Activated CD4-positive, alpha-beta T cell treated with anti-CD3 and anti-CD28 coated beads, Interleukin-2, amount 50 U/mL, for 24 hours (primary cell): ENCODE data around the gene TTC23L.
"Not testable (repeated sequence)": the region's sequence is repeated elsewhere in the genome, so short reads cannot be mapped to it uniquely, and the experiment has no call there.

ENCODE experiments used
- DNase-seq, 2 donors: peaks; one replicate each; pipeline ENCODE4 v3.0.0-alpha.2; 2020; ENCODE audit warnings: low read depth in 1 of 2, low spot score in 1 of 2

TTC23L gene

GRCh38 chr5:34838785-34839714 lies at the start of gene TTC23L:
Gene TTC23L, plus strand, starts transcription at chr5:34839164. Its CDS starts 1,508 bp downstream, at chr5:34840672.
- peak; percentile 72 to 86 for DNase-seq

DNA sequence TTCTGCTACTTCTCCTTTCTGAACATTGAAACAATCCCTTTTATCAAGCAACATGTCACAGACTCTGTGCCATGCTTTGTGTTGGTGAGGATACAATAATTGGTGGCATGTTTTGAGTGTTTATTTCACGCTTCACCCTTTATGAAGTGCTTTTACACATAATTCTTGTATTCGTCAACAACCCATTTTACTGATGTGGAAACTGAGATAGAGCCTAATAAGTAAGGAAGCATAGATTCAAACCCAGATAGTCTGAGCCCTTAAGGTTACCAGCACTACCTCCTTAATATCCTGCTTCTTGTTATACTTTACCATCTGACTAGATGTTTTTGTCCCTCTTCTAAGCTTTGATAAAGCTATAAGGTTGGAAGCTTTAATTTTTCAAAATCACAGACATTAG lies 49.3 kb upstream of the TTC23L start:
- no peak for DNase-seq

GRCh38 chr5:34790069-34790468 lies 48.9 kb upstream of the TTC23L start:
- DNase-seq: no peak

DNA sequence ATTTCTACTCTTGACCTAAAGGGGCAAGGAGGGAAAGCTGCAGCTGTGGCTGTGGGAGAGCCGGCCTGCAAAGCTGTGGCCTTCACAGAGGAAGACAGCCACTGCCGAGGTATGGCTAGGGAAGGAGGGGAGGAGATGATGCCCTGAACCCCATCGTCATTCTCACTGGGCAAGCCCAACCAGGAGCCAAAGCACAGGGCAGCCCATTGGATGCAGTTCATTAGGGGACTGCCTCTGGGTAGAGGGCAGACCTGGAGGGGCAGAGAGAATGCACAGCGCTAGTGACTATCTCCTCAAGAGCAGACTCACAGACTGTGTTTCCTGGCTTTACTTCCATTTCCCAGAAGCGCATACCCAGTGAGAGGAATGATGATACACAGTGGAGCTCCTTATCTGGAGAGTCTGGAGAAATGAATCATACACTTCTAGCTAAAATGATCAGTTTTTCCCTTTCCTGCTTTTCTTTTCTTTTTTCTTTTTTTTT lies 47.2 kb upstream of the TTC23L start:
- DNase-seq: no peak

DNA sequence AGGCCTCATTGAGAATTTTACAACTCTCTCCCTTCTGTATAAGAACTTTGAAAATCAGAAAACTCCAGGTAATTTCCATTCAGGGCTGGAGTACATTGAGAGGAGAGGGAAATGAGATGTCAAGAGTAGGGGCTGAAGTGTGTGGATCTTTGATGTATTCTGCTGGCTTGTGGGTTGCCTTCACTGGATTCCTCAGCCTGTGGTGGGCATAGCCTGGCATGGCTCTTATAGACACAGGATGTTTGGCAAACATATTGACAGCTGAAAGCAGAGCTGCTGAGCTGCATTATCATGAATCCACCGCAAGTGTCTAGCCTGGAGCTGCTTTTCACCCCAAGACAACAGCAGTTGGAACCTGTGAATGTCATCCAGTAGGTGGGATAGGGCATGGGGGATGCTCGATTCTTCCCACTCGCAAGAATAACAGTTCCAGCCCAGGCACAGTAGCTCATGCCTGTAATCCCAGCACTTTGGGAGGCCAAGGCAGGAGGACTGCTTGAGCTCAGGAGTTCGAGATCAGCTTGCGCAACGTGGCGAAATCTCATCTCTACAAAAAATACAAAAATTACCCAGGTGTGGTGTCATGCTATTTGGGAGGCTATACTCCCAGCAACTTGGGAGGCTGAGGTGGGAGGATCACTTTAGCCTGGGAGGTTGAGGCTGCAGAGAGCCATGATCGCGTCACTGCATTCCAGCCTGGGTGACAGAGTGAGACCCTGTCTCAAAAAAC lies 36.0 kb upstream of the TTC23L start:
- no peak for DNase-seq

DNA sequence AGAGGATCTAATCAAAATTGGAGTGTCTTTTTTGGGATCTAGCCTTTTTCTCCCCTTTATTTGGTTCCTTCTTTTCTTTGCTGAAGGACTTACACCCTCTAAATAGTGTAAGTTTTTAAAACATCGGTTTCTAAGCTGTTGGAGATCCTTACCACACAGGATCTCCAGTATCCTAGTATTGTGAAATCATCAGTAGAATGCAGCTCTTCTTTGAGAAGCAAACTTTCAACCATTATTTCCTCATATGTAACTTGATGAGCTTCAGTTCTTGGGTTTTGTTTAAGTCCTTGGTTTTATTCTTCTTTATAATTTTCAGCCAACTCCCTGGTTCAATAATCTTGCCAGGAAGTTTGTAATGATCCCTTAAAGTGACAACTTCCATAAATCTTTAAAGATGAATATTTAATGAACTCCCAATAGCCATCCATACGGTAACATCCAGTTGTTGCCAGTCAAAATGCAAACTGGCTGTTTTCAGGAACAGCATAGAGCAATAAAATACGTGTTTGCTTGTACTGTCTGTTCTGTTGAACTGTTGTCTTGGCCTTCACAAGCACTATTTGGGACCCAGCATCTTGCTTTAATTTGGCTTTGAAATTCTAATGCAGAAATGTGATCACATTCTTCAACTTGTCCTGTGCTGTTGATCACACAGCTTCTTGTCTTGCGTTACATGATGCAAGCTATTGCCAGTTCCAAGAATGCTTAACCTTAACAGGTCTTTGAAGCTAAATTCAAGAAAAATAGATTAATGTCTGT lies 34.8 kb upstream of the TTC23L start:
- no peak for DNase-seq

- no peak for DNase-seq
Measured at GRCh38 chr5:34804913-34805312, 34.1 kb upstream of the TTC23L start.

GRCh38 chr5:34806532-34806931 lies 32.4 kb upstream of the TTC23L start:
- DNase-seq: no peak

DNA sequence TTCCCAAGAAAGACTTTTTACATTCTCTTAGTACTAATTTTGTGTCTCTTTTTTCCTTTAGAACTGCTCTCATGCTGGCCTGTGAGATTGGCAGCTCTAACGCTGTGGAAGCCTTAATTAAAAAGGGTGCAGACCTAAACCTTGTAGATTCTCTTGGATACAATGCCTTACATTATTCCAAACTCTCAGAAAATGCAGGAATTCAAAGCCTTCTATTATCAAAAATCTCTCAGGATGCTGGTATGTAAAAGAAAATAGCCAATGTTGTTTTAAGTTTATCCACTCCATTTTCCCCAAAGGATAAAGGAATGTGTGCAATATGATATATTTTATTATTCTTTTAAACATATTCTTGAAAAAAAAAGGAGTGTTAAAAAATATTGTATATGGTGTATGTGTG lies 27.3 kb upstream of the TTC23L start:
- DNase-seq: no peak

- DNase-seq: no peak
Measured at GRCh38 chr5:34813509-34813908, 25.5 kb upstream of the TTC23L start.

DNA sequence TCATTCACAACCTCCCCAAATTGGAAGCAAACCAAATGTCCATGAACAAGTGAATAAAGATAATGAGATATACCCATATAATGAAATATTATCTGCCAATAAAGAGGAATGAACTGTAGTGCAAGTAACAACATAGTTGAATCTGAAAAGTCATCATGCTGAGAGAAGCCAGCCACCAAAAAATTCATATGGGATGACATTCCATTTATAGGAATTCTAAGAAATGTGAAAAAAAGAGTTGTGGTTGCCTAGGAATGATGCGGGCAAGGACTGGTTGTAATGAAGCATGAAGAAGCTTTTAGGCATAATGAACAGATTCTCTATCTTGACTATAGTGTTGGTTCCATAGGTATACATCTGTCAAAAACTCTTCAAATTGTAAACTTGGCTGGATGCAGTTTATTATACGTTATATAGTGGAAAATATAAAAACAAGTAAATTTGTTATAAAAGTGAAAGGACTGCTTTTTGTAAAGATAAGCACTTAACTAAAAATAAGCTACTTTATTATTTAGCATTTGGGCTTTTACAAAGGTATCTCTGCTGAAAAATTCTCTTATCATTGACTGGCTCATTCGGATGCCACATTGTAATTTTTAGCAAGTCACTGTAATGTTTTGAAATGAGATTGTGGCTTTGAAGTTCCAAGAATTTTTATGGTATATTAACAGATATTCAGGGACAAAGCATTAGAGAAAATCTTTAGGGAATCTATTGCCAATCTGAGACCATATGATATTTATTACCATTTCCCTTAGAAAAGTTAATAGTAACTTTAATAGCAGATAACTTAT lies 21.2 kb upstream of the TTC23L start:
- DNase-seq: no peak

- no peak for DNase-seq
Measured at GRCh38 chr5:34818717-34819116, 20.2 kb upstream of the TTC23L start.

DNA sequence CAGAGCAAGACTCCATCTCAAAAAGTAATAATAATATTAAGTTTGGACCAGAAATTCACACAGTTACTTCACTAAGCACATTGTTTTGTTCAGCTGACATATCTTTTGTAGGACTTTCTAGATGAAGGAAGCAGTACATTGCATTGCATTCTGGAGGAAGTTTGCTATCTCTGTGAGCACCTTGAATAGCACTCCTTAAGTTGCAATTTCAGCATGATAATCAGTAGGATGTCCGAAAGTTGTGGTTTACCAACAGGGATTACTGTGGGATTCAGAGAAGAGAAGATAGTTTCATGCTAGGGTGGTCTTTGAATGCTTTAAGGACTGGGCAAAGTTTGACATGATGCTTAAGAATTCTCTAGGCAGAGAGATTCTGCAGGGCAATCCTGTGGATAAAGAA lies 18.4 kb upstream of the TTC23L start:
- no peak for DNase-seq

DNA sequence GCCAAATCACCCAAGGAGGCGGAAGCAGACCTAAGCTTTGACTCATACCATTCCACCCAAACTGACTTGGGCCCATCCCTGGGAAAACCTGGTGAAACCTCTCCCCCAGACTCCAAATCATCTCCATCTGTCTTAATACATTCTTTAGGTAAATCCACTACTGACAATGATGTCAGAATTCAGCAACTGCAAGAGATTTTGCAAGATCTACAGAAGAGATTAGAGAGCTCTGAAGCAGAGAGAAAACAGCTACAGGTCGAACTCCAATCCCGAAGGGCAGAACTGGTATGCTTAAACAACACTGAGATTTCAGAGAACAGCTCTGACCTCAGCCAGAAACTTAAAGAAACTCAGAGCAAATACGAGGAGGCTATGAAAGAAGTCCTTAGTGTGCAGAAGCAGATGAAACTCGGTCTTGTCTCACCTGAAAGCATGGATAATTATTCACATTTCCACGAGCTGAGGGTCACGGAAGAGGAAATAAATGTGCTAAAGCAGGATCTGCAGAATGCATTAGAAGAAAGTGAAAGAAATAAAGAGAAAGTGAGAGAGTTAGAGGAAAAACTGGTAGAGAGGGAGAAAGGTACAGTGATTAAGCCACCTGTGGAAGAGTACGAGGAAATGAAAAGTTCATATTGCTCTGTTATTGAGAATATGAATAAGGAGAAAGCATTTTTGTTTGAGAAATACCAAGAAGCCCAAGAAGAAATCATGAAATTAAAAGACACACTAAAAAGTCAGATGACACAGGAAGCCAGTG lies 15.8 kb upstream of the TTC23L start:
- DNase-seq: no peak

DNA sequence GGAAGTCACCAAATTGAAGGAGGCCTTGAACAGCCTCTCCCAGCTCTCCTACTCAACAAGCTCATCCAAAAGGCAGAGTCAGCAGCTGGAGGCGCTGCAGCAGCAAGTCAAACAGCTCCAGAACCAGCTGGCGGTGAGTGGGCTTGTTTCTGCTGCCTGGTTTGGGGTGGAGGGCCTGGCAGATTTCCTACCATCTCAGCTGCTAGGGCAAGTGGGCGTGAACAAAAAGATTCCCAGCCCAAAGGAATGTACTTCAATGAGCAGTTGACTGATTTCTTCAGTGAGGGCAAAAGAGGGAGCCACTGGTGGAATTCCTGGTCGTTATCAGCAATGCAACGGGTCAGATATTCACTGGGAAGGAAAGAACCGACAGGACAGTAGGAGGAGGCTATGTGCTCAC lies 12.6 kb upstream of the TTC23L start:
- no peak for DNase-seq

GRCh38 chr5:34827588-34828506 lies 11.1 kb upstream of the TTC23L start:
- DNase-seq: no peak

- DNase-seq: not testable (repeated sequence)
Measured at GRCh38 chr5:34830827-34831226, 8.1 kb upstream of the TTC23L start.

DNA sequence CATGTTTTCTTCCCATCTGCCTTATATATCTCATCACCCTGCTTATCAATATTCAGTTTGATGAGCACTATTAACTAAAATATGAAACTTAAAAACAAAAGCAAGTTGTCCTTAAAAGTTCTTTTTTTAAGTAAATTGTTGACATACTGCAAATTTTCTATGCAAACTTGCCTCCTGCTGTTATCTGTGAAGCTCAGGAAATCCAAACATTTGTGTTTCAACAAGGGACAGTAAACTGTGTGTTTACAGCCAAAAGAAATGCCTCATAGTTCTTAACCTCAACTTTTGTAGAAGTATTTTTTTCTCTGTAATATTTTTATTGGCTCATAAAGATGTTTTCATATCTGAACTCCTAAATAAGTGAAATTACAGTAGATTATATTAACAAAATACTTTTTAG lies 7.7 kb upstream of the TTC23L start:
- no peak for DNase-seq

- no peak for DNase-seq
Measured at GRCh38 chr5:34832568-34832967, 6.4 kb upstream of the TTC23L start.
